NCI-H446 treated with DMSO at 0.1 percent for 48 hours (cell line): ENCODE measurements around the gene NAT9.

Experiments
- DNase-seq: peaks from one replicate; lab custom pipeline; 2025; lab: John Stamatoyannopoulos, UW

The NAT9 gene

GRCh38 chr17:74779948-74780400, 3.8 kb upstream of the NAT9 start:
- no peak for DNase-seq

GRCh38 chr17:74779501-74779900, 3.4 kb upstream of the NAT9 start:
- DNase-seq: no peak

GRCh38 chr17:74778960-74779359, 2.8 kb upstream of the NAT9 start:
- DNase-seq: no peak

GRCh38 chr17:74777901-74778515, 1.9 kb upstream of the NAT9 start:
- no peak for DNase-seq

GRCh38 chr17:74776990-74777389, 845 bp upstream of the NAT9 start:
- no peak for DNase-seq

- DNase-seq: no peak
Measured at GRCh38 chr17:74775409-74776043, 619 bp downstream of the NAT9 start.

GRCh38 chr17:74773871-74774286, 2.3 kb downstream of the NAT9 start:
- DNase-seq: no peak

- DNase-seq: no peak
Measured at GRCh38 chr17:74773414-74773813, 2.7 kb downstream of the NAT9 start.

GRCh38 chr17:74772053-74772452, 4.1 kb downstream of the NAT9 start:
- DNase-seq: no peak

GRCh38 chr17:74771319-74771914, 4.7 kb downstream of the NAT9 start:
- no peak for DNase-seq

- DNase-seq: no peak
Measured at GRCh38 chr17:74770498-74771318, 5.4 kb downstream of the NAT9 start.

- no peak for DNase-seq
Measured at GRCh38 chr17:74769856-74770497, 6.2 kb downstream of the NAT9 start.

GRCh38 chr17:74769266-74769855, 6.8 kb downstream of the NAT9 start:
- DNase-seq: no peak

GRCh38 chr17:74768763-74769114, 7.4 kb downstream of the NAT9 start:
- DNase-seq: no peak

- peak; percentile 52 for DNase-seq
Measured at GRCh38 chr17:74768069-74768762, 7.9 kb downstream of the NAT9 start.

- no peak for DNase-seq
Measured at GRCh38 chr17:74767111-74767516, 9.0 kb downstream of the NAT9 start.

- no peak for DNase-seq
Measured at GRCh38 chr17:74766413-74766812, 9.7 kb downstream of the NAT9 start.

GRCh38 chr17:74764751-74765286, 11.3 kb downstream of the NAT9 start:
- no peak for DNase-seq

- no peak for DNase-seq
Measured at GRCh38 chr17:74763565-74764387, 12.4 kb downstream of the NAT9 start.

GRCh38 chr17:74761931-74762330, 14.2 kb downstream of the NAT9 start:
- no peak for DNase-seq
